HEK293 (cell line): ENCODE measurements around the gene HSD17B10.
A peak's percentile ranks its signal among the peaks of the same experiment; 100 is the strongest.

Experiments
- CTCF ChIA-PET: fragments of 350-600 bp; formaldehyde crosslinking; extraction: SDS; loops from one replicate; lab custom pipeline; 2021; ENCODE audit warnings: antibody characterized with exemption; lab: Yijun Ruan, JAX
- POLR2A ChIA-PET: fragments of 300-600 bp; formaldehyde crosslinking; extraction: SDS; loops from one replicate; lab custom pipeline; 2020; ENCODE audit warnings: antibody characterized with exemption, inconsistent platforms; lab: Yijun Ruan, JAX
- H3K27ac ChIP-seq: fragments of 200-500 bp; sonication (Bioruptor generic); 2 replicates; pipeline ENCODE4 v1.5.1; 2014; ENCODE audit warnings: low read depth, low read length, control low read depth, inconsistent platforms; ENCODE audit errors: extremely low read depth
- H3K36me3 ChIP-seq, 2 experiments: fragments of 200-500 bp in 1 of 2; sonication (Bioruptor generic) in 1 of 2; 1 replicate in 1 of 2; 2 replicates in 1 of 2; pipeline ENCODE4 v1.5.1; 2014 to 2017; ENCODE audit warnings: inconsistent platforms in 2 of 2, low read length in 2 of 2; ENCODE audit not compliant: control insufficient read depth in 2 of 2, insufficient read depth in 1 of 2
- H3K4me1 ChIP-seq: fragments of 200-500 bp; sonication (Bioruptor generic); 2 replicates; pipeline ENCODE4 v1.5.1; 2014; ENCODE audit warnings: mild to moderate bottlenecking, low read length, inconsistent platforms; ENCODE audit not compliant: control insufficient read depth, insufficient read depth
- H3K4me3 ChIP-seq: 2 replicates; pipeline ENCODE4 v1.5.1; 2011; ENCODE audit warnings: low read depth, mild to moderate bottlenecking, control low read depth, low read length, moderate library complexity
- H3K9me3 ChIP-seq: fragments of 200-500 bp; sonication (Bioruptor generic); 2 replicates; pipeline ENCODE4 v1.5.1; 2014; ENCODE audit warnings: low read depth, low read length, inconsistent platforms; ENCODE audit not compliant: control insufficient read depth, insufficient read depth
- KLF10 ChIP-seq: fragments of 450-650 bp; IDR thresholded peaks from 2 replicates; pipeline ENCODE4 v1.5.1; 2018; ENCODE audit warnings: missing biosample characterization, mild to moderate bottlenecking, missing genetic modification characterization
- MEIS1 ChIP-seq: sonication (generic); formaldehyde crosslinking; IDR thresholded peaks from 2 replicates; pipeline ENCODE4 v1.8.1; 2022; ENCODE audit warnings: missing genetic modification reagents, mild to moderate bottlenecking, borderline replicate concordance
- MYNN ChIP-seq: fragments of 450-650 bp; formaldehyde crosslinking; IDR thresholded peaks from 2 replicates; pipeline ENCODE4 v1.5.1; 2016; ENCODE audit warnings: missing biosample characterization, missing genetic modification characterization, borderline replicate concordance
- SP2 ChIP-seq: fragments of 450-650 bp; formaldehyde crosslinking; IDR thresholded peaks from 2 replicates; pipeline ENCODE4 v1.5.1; 2016; ENCODE audit warnings: missing biosample characterization, missing genetic modification characterization
- YY2 ChIP-seq: fragments of 450-650 bp; formaldehyde crosslinking; IDR thresholded peaks from 2 replicates; pipeline ENCODE4 v1.5.1; 2016; ENCODE audit warnings: missing biosample characterization, missing genetic modification characterization
- ZBTB8A ChIP-seq: fragments of 450-650 bp; formaldehyde crosslinking; IDR thresholded peaks from 2 replicates; pipeline ENCODE4 v1.5.1; 2016; ENCODE audit warnings: missing biosample characterization, missing genetic modification characterization
- ZEB2 ChIP-seq: fragments of 450-650 bp; formaldehyde crosslinking; IDR thresholded peaks from 2 replicates; pipeline ENCODE4 v1.5.1; 2016; ENCODE audit warnings: missing biosample characterization, missing genetic modification characterization
- ZIC2 ChIP-seq: fragments of 450-650 bp; formaldehyde crosslinking; IDR thresholded peaks from 2 replicates; pipeline ENCODE4 v1.5.1; 2016; ENCODE audit warnings: missing biosample characterization, missing genetic modification characterization
- ZNF121 ChIP-seq: fragments of 450-650 bp; formaldehyde crosslinking; IDR thresholded peaks from 2 replicates; pipeline ENCODE4 v1.5.1; 2016; ENCODE audit warnings: missing biosample characterization, missing genetic modification characterization
- ZNF175 ChIP-seq: fragments of 450-650 bp; formaldehyde crosslinking; IDR thresholded peaks from 2 replicates; pipeline ENCODE4 v1.5.1; 2016; ENCODE audit warnings: missing biosample characterization, missing genetic modification characterization
- ZNF248 ChIP-seq: fragments of 450-650 bp; formaldehyde crosslinking; IDR thresholded peaks from 2 replicates; pipeline ENCODE4 v1.5.1; 2017; ENCODE audit warnings: missing biosample characterization, missing genetic modification characterization
- ZNF302 ChIP-seq: fragments of 450-650 bp; formaldehyde crosslinking; IDR thresholded peaks from 2 replicates; pipeline ENCODE4 v1.5.1; 2016; ENCODE audit warnings: missing biosample characterization, missing genetic modification characterization, low read depth
- ZNF341 ChIP-seq: fragments of 450-650 bp; formaldehyde crosslinking; IDR thresholded peaks from 2 replicates; pipeline ENCODE4; 2016; ENCODE audit warnings: low read depth, missing biosample characterization, missing genetic modification characterization
- ZNF354C ChIP-seq: fragments of 450-650 bp; formaldehyde crosslinking; IDR thresholded peaks from 2 replicates; pipeline ENCODE4 v1.5.1; 2016; ENCODE audit warnings: missing biosample characterization, missing genetic modification characterization, low read depth, borderline replicate concordance
- ZNF548 ChIP-seq: fragments of 450-650 bp; formaldehyde crosslinking; IDR thresholded peaks from 2 replicates; pipeline ENCODE4 v1.5.1; 2016; ENCODE audit warnings: missing biosample characterization, missing genetic modification characterization
- ZNF555 ChIP-seq: fragments of 450-650 bp; formaldehyde crosslinking; conservative IDR thresholded peaks from 2 replicates; pipeline ENCODE4 v1.5.1; 2017; ENCODE audit warnings: missing biosample characterization, mild to moderate bottlenecking, missing genetic modification characterization, inconsistent platforms
- ZNF600 ChIP-seq: fragments of 450-650 bp; formaldehyde crosslinking; IDR thresholded peaks from 2 replicates; pipeline ENCODE4 v1.5.1; 2016; ENCODE audit warnings: missing biosample characterization, missing genetic modification characterization
- ZNF624 ChIP-seq: fragments of 450-650 bp; formaldehyde crosslinking; IDR thresholded peaks from 2 replicates; pipeline ENCODE4 v1.5.1; 2017; ENCODE audit warnings: missing biosample characterization, missing genetic modification characterization
- ZNF658 ChIP-seq: fragments of 450-650 bp; formaldehyde crosslinking; IDR thresholded peaks from 2 replicates; pipeline ENCODE4; 2016; ENCODE audit warnings: missing biosample characterization, missing genetic modification characterization
- ZNF777 ChIP-seq: fragments of 450-650 bp; formaldehyde crosslinking; IDR thresholded peaks from 2 replicates; pipeline ENCODE4 v1.5.1; 2017; ENCODE audit warnings: missing biosample characterization, missing genetic modification characterization, borderline replicate concordance
- TF ChIP-seq, protein P1 (sequence below): fragments of 450-650 bp; formaldehyde crosslinking; IDR thresholded peaks from 2 replicates; pipeline ENCODE4 v1.5.1; 2016; ENCODE audit warnings: missing biosample characterization, missing genetic modification characterization
- TF ChIP-seq, protein P2 (sequence below): fragments of 450-650 bp; formaldehyde crosslinking; IDR thresholded peaks from 2 replicates; pipeline ENCODE4 v1.5.1; 2017; ENCODE audit warnings: missing biosample characterization, missing genetic modification characterization
- TF ChIP-seq, protein P3 (sequence below): fragments of 450-650 bp; IDR thresholded peaks from 2 replicates; pipeline ENCODE4 v1.5.1; 2018; ENCODE audit warnings: missing biosample characterization, mild to moderate bottlenecking, missing genetic modification characterization

Gene HSD17B10

DNA sequence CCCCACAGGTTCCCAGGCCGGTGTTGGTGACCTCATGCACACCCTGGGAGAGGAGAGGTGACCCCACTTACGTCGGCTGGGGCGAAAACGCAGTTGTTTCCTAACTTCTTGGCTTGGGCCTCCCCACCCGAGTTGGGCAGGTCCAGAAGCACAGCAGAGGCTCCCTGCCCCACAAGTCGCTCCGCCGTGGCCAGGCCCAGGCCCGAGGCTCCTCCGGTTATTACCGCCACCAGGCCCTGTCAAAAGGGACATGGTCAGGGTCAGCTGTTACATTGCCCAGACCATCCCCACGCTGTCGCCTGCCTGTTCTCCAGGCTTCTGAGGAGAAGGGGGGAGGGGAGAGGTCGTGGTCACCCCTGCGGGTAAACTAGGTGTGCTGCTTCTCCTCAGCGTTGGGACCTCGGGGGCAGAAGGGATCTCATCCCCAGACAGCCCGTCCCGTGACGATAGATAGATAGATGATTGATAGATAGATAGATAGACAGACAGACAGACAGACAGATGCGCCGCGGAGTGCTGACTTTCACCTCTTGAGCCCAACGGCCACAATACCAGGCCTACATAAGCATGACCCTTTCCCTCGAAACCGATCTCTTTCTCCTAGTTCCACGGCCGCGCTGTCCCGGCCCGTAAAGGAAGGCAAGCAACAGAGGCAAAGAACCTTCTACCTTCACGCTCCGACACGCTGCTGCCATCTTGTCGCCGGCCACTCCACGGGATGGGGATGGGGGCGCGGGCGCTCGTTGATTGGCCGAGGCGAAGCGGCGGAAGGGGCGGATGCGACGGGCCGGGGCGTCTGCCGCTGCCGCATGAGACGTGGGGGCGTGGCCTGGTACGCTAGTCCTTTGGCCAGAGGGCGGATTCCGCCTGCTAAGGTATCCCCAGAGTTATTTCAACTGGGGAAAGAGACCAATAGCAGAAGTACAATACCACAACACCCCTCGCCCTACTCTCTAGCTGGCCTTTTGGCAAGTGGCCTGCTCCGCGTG lies at the start of gene HSD17B10 (continued):
- TF ChIP-seq, protein P1, sequence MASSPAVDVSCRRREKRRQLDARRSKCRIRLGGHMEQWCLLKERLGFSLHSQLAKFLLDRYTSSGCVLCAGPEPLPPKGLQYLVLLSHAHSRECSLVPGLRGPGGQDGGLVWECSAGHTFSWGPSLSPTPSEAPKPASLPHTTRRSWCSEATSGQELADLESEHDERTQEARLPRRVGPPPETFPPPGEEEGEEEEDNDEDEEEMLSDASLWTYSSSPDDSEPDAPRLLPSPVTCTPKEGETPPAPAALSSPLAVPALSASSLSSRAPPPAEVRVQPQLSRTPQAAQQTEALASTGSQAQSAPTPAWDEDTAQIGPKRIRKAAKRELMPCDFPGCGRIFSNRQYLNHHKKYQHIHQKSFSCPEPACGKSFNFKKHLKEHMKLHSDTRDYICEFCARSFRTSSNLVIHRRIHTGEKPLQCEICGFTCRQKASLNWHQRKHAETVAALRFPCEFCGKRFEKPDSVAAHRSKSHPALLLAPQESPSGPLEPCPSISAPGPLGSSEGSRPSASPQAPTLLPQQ (tag by site-specific recombination): no peak
- no peak for TF ChIP-seq ZNF302 (tag by site-specific recombination)
- 0 out of 2 replicates have a peak, but pooled peaks have one; percentile 45 for TF ChIP-seq KLF10
- TF ChIP-seq ZNF555: no peak
- TF ChIP-seq, protein P2, sequence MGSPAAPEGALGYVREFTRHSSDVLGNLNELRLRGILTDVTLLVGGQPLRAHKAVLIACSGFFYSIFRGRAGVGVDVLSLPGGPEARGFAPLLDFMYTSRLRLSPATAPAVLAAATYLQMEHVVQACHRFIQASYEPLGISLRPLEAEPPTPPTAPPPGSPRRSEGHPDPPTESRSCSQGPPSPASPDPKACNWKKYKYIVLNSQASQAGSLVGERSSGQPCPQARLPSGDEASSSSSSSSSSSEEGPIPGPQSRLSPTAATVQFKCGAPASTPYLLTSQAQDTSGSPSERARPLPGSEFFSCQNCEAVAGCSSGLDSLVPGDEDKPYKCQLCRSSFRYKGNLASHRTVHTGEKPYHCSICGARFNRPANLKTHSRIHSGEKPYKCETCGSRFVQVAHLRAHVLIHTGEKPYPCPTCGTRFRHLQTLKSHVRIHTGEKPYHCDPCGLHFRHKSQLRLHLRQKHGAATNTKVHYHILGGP (tag by site-specific recombination): no peak
- TF ChIP-seq ZNF624: no peak
- TF ChIP-seq, protein P3, sequence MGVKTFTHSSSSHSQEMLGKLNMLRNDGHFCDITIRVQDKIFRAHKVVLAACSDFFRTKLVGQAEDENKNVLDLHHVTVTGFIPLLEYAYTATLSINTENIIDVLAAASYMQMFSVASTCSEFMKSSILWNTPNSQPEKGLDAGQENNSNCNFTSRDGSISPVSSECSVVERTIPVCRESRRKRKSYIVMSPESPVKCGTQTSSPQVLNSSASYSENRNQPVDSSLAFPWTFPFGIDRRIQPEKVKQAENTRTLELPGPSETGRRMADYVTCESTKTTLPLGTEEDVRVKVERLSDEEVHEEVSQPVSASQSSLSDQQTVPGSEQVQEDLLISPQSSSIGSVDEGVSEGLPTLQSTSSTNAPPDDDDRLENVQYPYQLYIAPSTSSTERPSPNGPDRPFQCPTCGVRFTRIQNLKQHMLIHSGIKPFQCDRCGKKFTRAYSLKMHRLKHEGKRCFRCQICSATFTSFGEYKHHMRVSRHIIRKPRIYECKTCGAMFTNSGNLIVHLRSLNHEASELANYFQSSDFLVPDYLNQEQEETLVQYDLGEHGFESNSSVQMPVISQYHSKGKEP (tag by site-specific recombination): no peak
- TF ChIP-seq YY2 (tag by site-specific recombination): peak; percentile 78
- TF ChIP-seq ZEB2: peak; percentile 58
- no peak for TF ChIP-seq ZNF354C
- peak; percentile 92 for TF ChIP-seq SP2 (tag by site-specific recombination)
- TF ChIP-seq ZNF121 (tag by site-specific recombination): no peak

GRCh38 chrX:53483416-53483815 lies 49.2 kb upstream of the HSD17B10 start:
- TF ChIP-seq ZNF600 (tag by site-specific recombination): no peak
- TF ChIP-seq ZNF175 (tag by site-specific recombination): no peak
- TF ChIP-seq MYNN (tag by site-specific recombination): no peak
- no peak for TF ChIP-seq MEIS1 (CRISPR knock-in tag)
- no peak for TF ChIP-seq ZBTB8A (tag by site-specific recombination)
- TF ChIP-seq ZNF548: no peak
- TF ChIP-seq ZNF658: no peak
- no peak for TF ChIP-seq ZNF341 (tag by site-specific recombination)
- TF ChIP-seq ZNF777 (tag by site-specific recombination): no peak
- TF ChIP-seq ZIC2 (tag by site-specific recombination): no peak
- no peak for TF ChIP-seq ZNF248 (tag by site-specific recombination)
- no peak overlapping the region for H3K27ac ChIP-seq
- H3K4me1 ChIP-seq: no peaks in the 10 kb centered on the region
- ChIA-PET POLR2A (no interaction called here), CTCF (interaction anchor here (0.6 to 9.9 kb wide), 5 partner anchors 10 to 218 kb away, joined by 3 to 203 read pairs (median 4); no protein-coding TSS in a partner anchor)
- H3K4me3 ChIP-seq: no peak overlapping the region
- H3K36me3 ChIP-seq: no peaks in the 10 kb centered on the region
- H3K9me3 ChIP-seq: no peaks in the 10 kb centered on the region
